Measurements from ENCODE around the gene SNF8. TPM values are rescaled to one million over a fixed set of nuclear protein-coding genes. Genes with fewer than 3 reads are reported as not detected.
A peak's percentile ranks its signal among the peaks of the same experiment; 100 is the strongest.

SNF8 gene
- total and polyA plus RNA-seq, 2 of the 4 experiments (the other 2 are of a cell fraction), result 171 to 181 TPM

GRCh38 chr17:48972749-48973097, 28.1 kb upstream of the SNF8 start:
- H2BK15ac ChIP-seq (ENCODE audit: low read depth, low read length), result peak overlapping the region; percentile 99
- BruUV-seq (replicated peaks), result no TSS peak
- no peak for TF ChIP-seq RFX5 (IDR thresholded peaks at IDR 0.05; ENCODE audit: low read depth, low read length)
- no peak for TF ChIP-seq ELK1 (IDR thresholded peaks at IDR 0.05; ENCODE audit: borderline replicate concordance, low read depth, low read length)
- TF ChIP-seq MAZ (IDR thresholded peaks at IDR 0.05; ENCODE audit: borderline replicate concordance, low read depth, low read length), result no peak
- TF ChIP-seq MAFK (IDR thresholded peaks at IDR 0.05; ENCODE audit: low read depth, low read length), result no peak
- TF ChIP-seq FOS (IDR thresholded peaks at IDR 0.05; ENCODE audit: low read depth, low read length), result no peak
- TF ChIP-seq MXI1 (IDR thresholded peaks at IDR 0.05; ENCODE audit: borderline replicate concordance, low read depth, low read length), result no peak
- TF ChIP-seq CHD1 (IDR thresholded peaks at IDR 0.05; ENCODE audit: low read depth, low read length), result no peak
- ChIA-PET POLR2A (ENCODE audit: unreplicated experiment) (no interaction called here), CTCF (interaction anchor here (0.7 kb wide), 1 partner anchor 17 kb away, joined by 8 read pairs; no protein-coding TSS in a partner anchor)
- peak overlapping the region; percentile 64 for H3K9ac ChIP-seq (ENCODE audit: low read depth, low read length)
- peak overlapping the region; percentile 67 to 88 for H4K8ac ChIP-seq (ENCODE audit: low read depth in 2 of 2, low read length in 2 of 2)
- H2AFZ ChIP-seq (replicated peaks; ENCODE audit: low read length, poor library complexity), result peak overlapping the region; percentile 82
- H3K79me1 ChIP-seq (ENCODE audit: low read depth in 1 of 2, low read length in 2 of 2), result peaks cover 3 to 11% of the 10 kb centered on the region in 2 experiments; a peak in 2 of 4 replicates
- peak overlapping the region; percentile 72 for H4K5ac ChIP-seq (ENCODE audit: low read depth, low read length)
- H3K27me3 ChIP-seq (ENCODE audit: control insufficient read depth, insufficient read depth, low read length), result no peaks in the 10 kb centered on the region
- H3K4me1 ChIP-seq (ENCODE audit: control insufficient read depth, insufficient read depth, low read length), result peaks cover 22% of the 10 kb centered on the region
- H3K27ac ChIP-seq (ENCODE audit: insufficient read depth, low read length), result peak overlapping the region; percentile 88
- H4K20me1 ChIP-seq (ENCODE audit: insufficient read depth, low read length), result no peaks in the 10 kb centered on the region
- H2BK5ac ChIP-seq (ENCODE audit: low read depth, low read length, poor library complexity, severe bottlenecking), result peak overlapping the region; percentile 97
- no CpG with 5 or more reads among the region's 7 CpGs for WGBS, 2 experiments (ENCODE audit: extremely low coverage in 2 of 2, insufficient read length in 1 of 2)
- dilution Hi-C loops (cut with HindIII; ENCODE audit: low sequenced_read_pairs, unreplicated experiment), result no loop called here
- H3K9me3 ChIP-seq (ENCODE audit: control insufficient read depth, insufficient read depth, low read length), result no peaks in the 10 kb centered on the region
- peak overlapping the region; percentile 87 for H2AK5ac ChIP-seq (ENCODE audit: low read depth, low read length)
- peak overlapping the region; percentile 93 for H3K14ac ChIP-seq (replicated peaks; ENCODE audit: low read depth, low read length)
- ATAC-seq (ENCODE audit: low read depth) (no peak; the same call in 1 of the 2 replicates), DNase-seq (no peak)
- intact Hi-C loops (cut with micrococcal nuclease), result loop anchor here (1.0 to 2.0 kb wide), 3 partner anchors 24 to 50 kb away; partner anchors contain the start of genes IGF2BP1 and SNF8
- peak overlapping the region; percentile 87 for H3K56ac ChIP-seq (ENCODE audit: extremely low read depth, insufficient read depth, low read length)
- H3K23ac ChIP-seq (ENCODE audit: low read depth, low read length), result peak overlapping the region; percentile 100
- peak overlapping the region; percentile 81 for H3K4me2 ChIP-seq (ENCODE audit: low read depth, low read length)
- peak overlapping the region; percentile 98 for H2BK20ac ChIP-seq (ENCODE audit: low read depth, low read length)
- H3K4me3 ChIP-seq (ENCODE audit: insufficient read depth, low read depth, low read length), result no peak overlapping the region; the same call in 1 of the 2 replicates
- H3K9me1 ChIP-seq (ENCODE audit: insufficient read depth, low read length), result peaks cover 19% of the 10 kb centered on the region
- peak overlapping the region; percentile 86 for H2AK9ac ChIP-seq (replicated peaks; ENCODE audit: low read depth, low read length, poor library complexity)
- H2BK120ac ChIP-seq (ENCODE audit: low read depth, low read length), result peak overlapping the region; percentile 95
- H3K36me3 ChIP-seq (ENCODE audit: control insufficient read depth, insufficient read depth, low read length), result no peaks in the 10 kb centered on the region
- H4K91ac ChIP-seq (ENCODE audit: insufficient read depth, low read depth, low read length), result peak overlapping the region; percentile 99
- H3K18ac ChIP-seq (ENCODE audit: low read depth, low read length), result peak overlapping the region; percentile 88
- in situ Hi-C loops (cut with MboI; ENCODE audit: low sequenced_read_pairs), result no loop called here
- peak overlapping the region; percentile 97 for H3K4ac ChIP-seq (ENCODE audit: low read depth, low read length)
